Stimulated activated naive B cell treated with anti-CD40 and anti-IgM and Interleukin-4, amounts not matched to agents 10 μg/mL and 1 μg/mL and 100 μg/mL, for 72 hours (primary cell): ENCODE measurements around the gene BCAS3.

Experiments
- ATAC-seq, 2 donors: fragments of 150-1000 bp; cut with Tn5 transposase; replicated peaks; 2 replicates each; pipeline ENCODE4 v1.10.0; 2021; ENCODE audit warnings: moderate library complexity in 1 of 2
- DNase-seq: peaks from one replicate; pipeline ENCODE4 v3.0.0; 2021
- H3K27ac Mint-ChIP-seq: one replicate; pipeline ENCODE4 v1.8.0; 2022; ENCODE audit warnings: mild to moderate bottlenecking, mixed read lengths
- H3K27me3 Mint-ChIP-seq, 2 donors: one replicate each; pipeline ENCODE4 v1.8.0; 2022; ENCODE audit warnings: mixed read lengths in 2 of 2
- H3K36me3 Mint-ChIP-seq, 2 donors: one replicate each; pipeline ENCODE4 v1.8.0; 2022; ENCODE audit warnings: mixed read lengths in 2 of 2, mild to moderate bottlenecking in 1 of 2
- H3K4me1 Mint-ChIP-seq, 2 donors: one replicate each; pipeline ENCODE4 v1.8.0; 2022; ENCODE audit warnings: mixed read lengths in 2 of 2, mild to moderate bottlenecking in 1 of 2
- H3K4me3 Mint-ChIP-seq, 2 donors: one replicate each; pipeline ENCODE4 v1.8.0; 2022; ENCODE audit warnings: mild to moderate bottlenecking in 2 of 2, mixed read lengths in 2 of 2, moderate library complexity in 1 of 2
- H3K9me3 Mint-ChIP-seq, 2 donors: one replicate each; pipeline ENCODE4 v1.8.0; 2022; ENCODE audit warnings: mixed read lengths in 2 of 2, mild to moderate bottlenecking in 1 of 2

BCAS3 gene

GRCh38 chr17:61117983-61118382, 440.3 kb downstream of the BCAS3 start:
- DNase-seq (no peak), ATAC-seq (peak in 1 of 2 donors; percentile 16)
- Mint-ChIP-seq H3K9me3 (peaks cover 4 to 6% of the 10 kb centered on the region in 2 donors), H3K36me3 (peaks cover 3 to 7% of the 10 kb centered on the region in 2 donors), H3K4me1 (no peaks in the 10 kb centered on the region), H3K27me3 (no peaks in the 10 kb centered on the region), H3K4me3 (no peak overlapping the region), H3K27ac (no peak overlapping the region)

DNA sequence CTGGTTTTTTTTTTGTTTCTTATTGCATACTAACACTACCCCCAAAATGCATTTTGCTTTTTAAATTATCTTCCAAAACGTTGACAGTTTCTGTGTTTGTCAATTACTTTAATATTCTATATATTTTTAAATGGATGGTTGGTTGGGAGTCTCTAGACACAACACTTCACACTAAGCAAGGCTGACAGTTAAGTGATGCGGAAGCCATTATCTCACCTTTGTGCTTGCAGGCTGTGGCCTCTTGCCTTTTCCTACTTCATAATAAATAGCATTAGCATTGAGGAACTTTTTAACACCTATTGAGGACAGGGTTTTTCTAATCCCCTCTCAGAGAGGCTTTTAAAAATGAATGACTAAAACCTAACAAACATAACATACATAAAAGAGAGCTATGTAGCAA, 441.2 kb downstream of the BCAS3 start:
- Mint-ChIP-seq H3K27me3 (no peaks in the 10 kb centered on the region), H3K27ac (no peak overlapping the region), H3K36me3 (peaks cover 5 to 7% of the 10 kb centered on the region in 2 donors), H3K4me3 (no peak overlapping the region), H3K4me1 (no peaks in the 10 kb centered on the region), H3K9me3 (peaks cover 4 to 6% of the 10 kb centered on the region in 2 donors)
- DNase-seq = no peak
- no peak for ATAC-seq

- no peaks in the 10 kb centered on the region for H3K9me3 Mint-ChIP-seq
- no peak for DNase-seq
- no peak overlapping the region for H3K27ac Mint-ChIP-seq
- H3K27me3 Mint-ChIP-seq = no peaks in the 10 kb centered on the region
- H3K36me3 Mint-ChIP-seq = peaks cover 0 to 1% of the 10 kb centered on the region in 2 donors
- ATAC-seq = no peak
- no peak overlapping the region for H3K4me3 Mint-ChIP-seq
- no peaks in the 10 kb centered on the region for H3K4me1 Mint-ChIP-seq
These were observed 444.8 kb downstream of the BCAS3 start for GRCh38 chr17:61122326-61122913.

GRCh38 chr17:61124562-61124961, 446.9 kb downstream of the BCAS3 start:
- Mint-ChIP-seq H3K27me3 (no peaks in the 10 kb centered on the region), H3K4me1 (peaks cover 5 to 9% of the 10 kb centered on the region in 2 donors), H3K27ac (no peak overlapping the region), H3K9me3 (no peaks in the 10 kb centered on the region), H3K4me3 (no peak overlapping the region), H3K36me3 (peaks cover 1 to 2% of the 10 kb centered on the region in 2 donors)
- DNase-seq = no peak
- ATAC-seq = no peak

DNA sequence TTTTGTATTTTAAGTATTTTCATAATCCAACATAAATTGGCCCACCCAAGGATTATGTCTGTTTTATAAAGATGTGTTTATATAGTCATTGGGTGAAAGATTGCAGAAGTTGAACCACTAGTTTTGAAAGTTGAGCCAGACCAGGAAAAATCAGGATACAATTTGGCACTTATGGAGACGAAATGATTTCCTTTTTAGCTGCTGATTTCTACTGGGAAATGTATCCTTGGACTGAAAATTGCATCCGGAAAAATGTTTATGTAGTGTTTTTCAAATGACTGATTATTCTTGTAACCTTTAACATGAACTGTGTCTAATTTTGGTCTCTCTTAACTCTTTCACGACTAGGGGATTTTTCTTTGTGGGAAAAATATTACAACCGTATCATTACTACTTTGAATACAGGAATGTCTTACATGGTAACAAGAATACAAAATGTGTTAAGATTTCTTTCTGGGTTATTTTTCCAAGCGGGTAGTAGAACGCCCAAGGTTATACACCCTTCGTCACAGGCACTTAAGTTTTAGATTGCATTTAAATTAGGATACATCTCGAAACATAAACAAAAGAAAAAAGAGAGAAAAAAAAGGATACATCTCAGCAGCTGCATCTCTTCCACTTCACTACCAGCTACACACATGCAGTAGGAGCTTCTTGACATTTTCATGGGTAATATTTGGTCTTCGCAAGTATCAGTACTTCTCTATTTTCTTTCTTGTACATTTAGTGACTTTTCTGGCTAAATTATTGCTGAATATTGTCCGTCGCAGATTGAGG, 449.0 kb downstream of the BCAS3 start:
- H3K36me3 Mint-ChIP-seq = peaks cover 1 to 2% of the 10 kb centered on the region in 2 donors
- no peak overlapping the region for H3K4me3 Mint-ChIP-seq
- peaks cover 5 to 13% of the 10 kb centered on the region in 2 donors for H3K4me1 Mint-ChIP-seq
- ATAC-seq (no peak), DNase-seq (no peak)
- H3K27me3 Mint-ChIP-seq = no peaks in the 10 kb centered on the region
- no peak overlapping the region for H3K27ac Mint-ChIP-seq
- H3K9me3 Mint-ChIP-seq = no peaks in the 10 kb centered on the region

DNA sequence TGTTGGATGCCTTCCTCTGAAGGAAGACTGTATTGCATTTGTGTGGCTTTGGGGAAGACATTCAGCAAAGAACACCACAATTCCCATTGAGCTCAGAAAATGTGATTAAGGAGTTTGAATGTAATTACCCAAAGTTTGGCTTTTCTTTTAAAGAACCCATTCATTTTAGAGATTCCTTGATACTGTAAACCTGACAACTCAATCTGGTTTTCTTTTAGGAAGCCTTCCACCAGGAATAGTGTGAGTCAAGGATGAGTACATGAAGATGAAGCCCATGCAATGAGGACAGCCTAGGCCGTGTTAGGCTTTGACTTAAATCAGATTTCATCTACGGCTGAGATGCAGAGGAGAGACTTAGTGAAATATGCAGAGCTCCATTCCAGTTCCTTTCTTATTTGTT, 450.3 kb downstream of the BCAS3 start:
- ATAC-seq (no peak), DNase-seq (no peak)
- H3K9me3 Mint-ChIP-seq = no peaks in the 10 kb centered on the region
- no peak overlapping the region for H3K27ac Mint-ChIP-seq
- no peaks in the 10 kb centered on the region for H3K27me3 Mint-ChIP-seq
- H3K36me3 Mint-ChIP-seq = peaks cover 1 to 2% of the 10 kb centered on the region in 2 donors
- H3K4me3 Mint-ChIP-seq = no peak overlapping the region
- peaks cover 7 to 13% of the 10 kb centered on the region in 2 donors for H3K4me1 Mint-ChIP-seq

DNA sequence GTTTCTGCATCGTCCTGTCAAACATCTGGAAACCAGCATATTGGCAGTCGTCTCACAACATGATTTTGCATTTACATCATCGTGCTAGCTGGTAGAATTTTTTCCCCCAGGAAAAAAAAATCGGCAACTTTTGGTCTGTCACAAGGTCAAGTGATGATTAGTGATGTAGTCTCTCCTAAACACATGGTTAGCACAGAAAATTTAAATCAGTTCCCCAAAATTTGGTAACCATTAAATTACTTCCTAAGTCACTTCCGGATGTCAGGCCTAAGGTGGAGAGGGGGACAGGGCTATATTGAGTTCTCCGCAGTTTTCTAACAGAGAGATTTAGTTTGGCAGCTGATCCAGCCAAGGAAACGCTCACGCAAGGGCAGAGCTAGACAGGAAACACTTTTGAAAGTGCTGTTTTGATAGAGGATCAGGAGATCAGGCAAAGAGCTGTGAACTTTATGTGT, 451.0 kb downstream of the BCAS3 start:
- H3K27me3 Mint-ChIP-seq = no peaks in the 10 kb centered on the region
- ATAC-seq = no peak
- H3K4me1 Mint-ChIP-seq = peaks cover 7 to 13% of the 10 kb centered on the region in 2 donors
- no peak overlapping the region for H3K4me3 Mint-ChIP-seq
- peaks cover 0 to 2% of the 10 kb centered on the region in 2 donors for H3K36me3 Mint-ChIP-seq
- no peak overlapping the region for H3K27ac Mint-ChIP-seq
- H3K9me3 Mint-ChIP-seq = no peaks in the 10 kb centered on the region
- no peak for DNase-seq

- DNase-seq (no peak), ATAC-seq (no peak)
- H3K36me3 Mint-ChIP-seq = peaks cover 0 to 2% of the 10 kb centered on the region in 2 donors
- peaks cover 7 to 13% of the 10 kb centered on the region in 2 donors for H3K4me1 Mint-ChIP-seq
- H3K27me3 Mint-ChIP-seq = no peaks in the 10 kb centered on the region
- H3K9me3 Mint-ChIP-seq = no peaks in the 10 kb centered on the region
- H3K4me3 Mint-ChIP-seq = no peak overlapping the region
- no peak overlapping the region for H3K27ac Mint-ChIP-seq
These were observed 451.9 kb downstream of the BCAS3 start for GRCh38 chr17:61129267-61130254.

DNA sequence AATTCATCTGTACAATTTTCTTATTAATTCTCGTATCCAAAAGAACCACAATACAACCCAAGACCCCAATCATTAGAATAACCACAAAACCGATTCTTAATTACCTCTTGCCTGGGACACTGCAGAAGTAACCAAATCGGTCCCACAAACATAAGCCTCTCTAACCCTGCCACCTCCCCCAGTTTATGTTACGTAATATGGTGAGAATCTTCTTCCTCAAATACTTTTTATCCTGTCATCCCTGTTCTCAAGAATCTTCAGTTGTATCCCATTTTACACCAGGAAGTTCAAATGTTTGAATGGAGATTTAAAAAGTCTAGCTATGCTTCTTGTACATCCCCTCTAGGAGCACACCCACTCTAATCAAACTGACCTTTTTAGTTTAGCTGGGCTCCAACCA, 452.7 kb downstream of the BCAS3 start:
- Mint-ChIP-seq H3K4me3 (no peak overlapping the region), H3K27me3 (no peaks in the 10 kb centered on the region), H3K27ac (no peak overlapping the region), H3K36me3 (peaks cover 0 to 2% of the 10 kb centered on the region in 2 donors), H3K9me3 (no peaks in the 10 kb centered on the region), H3K4me1 (peaks cover 7 to 13% of the 10 kb centered on the region in 2 donors)
- DNase-seq (no peak), ATAC-seq (no peak)

GRCh38 chr17:61131585-61131984, 453.9 kb downstream of the BCAS3 start:
- no peak for ATAC-seq
- no peak for DNase-seq
- Mint-ChIP-seq H3K4me3 (no peak overlapping the region), H3K36me3 (peaks cover 0 to 2% of the 10 kb centered on the region in 2 donors), H3K4me1 (peaks cover 7 to 18% of the 10 kb centered on the region in 2 donors), H3K27me3 (no peaks in the 10 kb centered on the region), H3K27ac (no peak overlapping the region), H3K9me3 (no peaks in the 10 kb centered on the region)

DNA sequence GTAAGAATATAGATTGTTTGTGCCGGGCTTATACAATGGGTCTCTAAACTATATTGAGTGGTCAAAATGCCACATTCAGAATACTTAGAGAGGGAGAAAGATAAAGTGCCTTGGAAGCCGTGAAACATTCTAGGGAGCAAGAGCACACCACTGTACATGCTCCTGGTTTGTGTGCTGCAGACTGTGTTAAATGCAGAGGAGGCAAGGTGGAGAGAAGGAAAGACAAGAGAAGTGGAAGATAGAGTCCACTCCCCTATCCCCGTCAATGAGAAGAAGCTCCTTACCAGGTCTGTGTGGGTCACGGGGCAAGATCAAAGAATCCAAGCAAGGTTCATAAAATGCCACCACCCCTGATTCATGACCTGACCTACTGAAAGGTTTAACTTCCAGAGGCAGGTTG, 454.9 kb downstream of the BCAS3 start:
- Mint-ChIP-seq H3K27ac (no peak overlapping the region), H3K27me3 (no peaks in the 10 kb centered on the region), H3K4me3 (no peak overlapping the region), H3K4me1 (peaks cover 7 to 18% of the 10 kb centered on the region in 2 donors), H3K36me3 (peaks cover 0 to 2% of the 10 kb centered on the region in 2 donors), H3K9me3 (no peaks in the 10 kb centered on the region)
- ATAC-seq (no peak), DNase-seq (no peak)

GRCh38 chr17:61133853-61134252, 456.2 kb downstream of the BCAS3 start:
- Mint-ChIP-seq H3K27me3 (no peaks in the 10 kb centered on the region), H3K9me3 (no peaks in the 10 kb centered on the region), H3K27ac (no peak overlapping the region), H3K4me1 (peaks cover 4 to 16% of the 10 kb centered on the region in 2 donors), H3K4me3 (no peak overlapping the region), H3K36me3 (peaks cover 0 to 1% of the 10 kb centered on the region in 2 donors)
- DNase-seq = no peak
- ATAC-seq = no peak

- no peak for DNase-seq
- Mint-ChIP-seq H3K27ac (no peak overlapping the region), H3K4me1 (peaks cover 10 to 18% of the 10 kb centered on the region in 2 donors), H3K9me3 (no peaks in the 10 kb centered on the region), H3K4me3 (no peak overlapping the region), H3K27me3 (no peaks in the 10 kb centered on the region), H3K36me3 (no peaks in the 10 kb centered on the region)
- ATAC-seq = no peak
These were observed 457.0 kb downstream of the BCAS3 start for GRCh38 chr17:61134551-61135235.

- H3K27me3 Mint-ChIP-seq = no peaks in the 10 kb centered on the region
- H3K36me3 Mint-ChIP-seq = no peaks in the 10 kb centered on the region
- ATAC-seq = no peak
- H3K27ac Mint-ChIP-seq = no peak overlapping the region
- H3K4me3 Mint-ChIP-seq = peak overlapping the region; percentile 47 to 55
- H3K9me3 Mint-ChIP-seq = no peaks in the 10 kb centered on the region
- H3K4me1 Mint-ChIP-seq = peaks cover 13 to 19% of the 10 kb centered on the region in 2 donors
- no peak for DNase-seq
These were observed 458.1 kb downstream of the BCAS3 start for GRCh38 chr17:61135782-61136181.
